Type B pancreatic cell (in vitro differentiated cells): ENCODE measurements around the gene PCDH10. TPM values are rescaled to one million over a fixed set of nuclear protein-coding genes. Genes with fewer than 3 reads are reported as not detected.

Source experiments
- DNase-seq: peaks from one replicate; pipeline ENCODE4 v3.0.0; 2021; ENCODE audit warnings: mixed read lengths; ENCODE audit not compliant: unreplicated experiment; ENCODE audit errors: extremely low spot score
- H3K27ac Mint-ChIP-seq: 2 replicates; pipeline ENCODE4 v1.8.0; 2021; ENCODE audit warnings: mild to moderate bottlenecking, mixed read lengths
- H3K27me3 Mint-ChIP-seq: 2 replicates; pipeline ENCODE4 v1.8.0; 2021; ENCODE audit warnings: mixed read lengths
- H3K36me3 Mint-ChIP-seq: 2 replicates; pipeline ENCODE4 v1.8.0; 2021; ENCODE audit warnings: mixed read lengths
- H3K4me1 Mint-ChIP-seq: one replicate; pipeline ENCODE4 v1.8.0; 2021; ENCODE audit warnings: mixed read lengths; ENCODE audit not compliant: unreplicated experiment
- H3K4me3 Mint-ChIP-seq: 2 replicates; pipeline ENCODE4 v1.8.0; 2021; ENCODE audit warnings: mild to moderate bottlenecking, mixed read lengths
- H3K9me3 Mint-ChIP-seq: 2 replicates; pipeline ENCODE4 v1.8.0; 2021; ENCODE audit warnings: mixed read lengths
- CTCF ChIP-seq: fragments of 200-600 bp; sonication (generic); conservative IDR thresholded peaks from 2 replicates; pipeline ENCODE4 v1.5.0; 2021; ENCODE audit warnings: antibody characterized with exemption, mild to moderate bottlenecking
- total RNA-seq: library from RNA; stranded (reverse); gene quantifications from 2 replicates; pipeline ENCODE4 v1.2.1, GENCODE V29; 2021; ENCODE audit warnings: low replicate concordance

PCDH10 gene
- total RNA-seq, 1 donor from 2014 or later: 61.9 TPM

- H3K4me3 Mint-ChIP-seq: no peak overlapping the region
- no peaks in the 10 kb centered on the region for H3K9me3 Mint-ChIP-seq
- no peak for TF ChIP-seq CTCF
- H3K4me1 Mint-ChIP-seq: peaks cover 18% of the 10 kb centered on the region
- DNase-seq: no peak
- H3K27ac Mint-ChIP-seq: no peak overlapping the region
- H3K36me3 Mint-ChIP-seq: no peaks in the 10 kb centered on the region
- H3K27me3 Mint-ChIP-seq: peaks cover 54% of the 10 kb centered on the region
Observed at GRCh38 chr4:133143775-133144430, 5.2 kb upstream of the PCDH10 start.

GRCh38 chr4:133145241-133145640 is 3.9 kb upstream of the PCDH10 start:
- Mint-ChIP-seq H3K4me3 (no peak overlapping the region), H3K27me3 (peaks cover 67% of the 10 kb centered on the region)

GRCh38 chr4:133145758-133146573 is 3.1 kb upstream of the PCDH10 start:
- Mint-ChIP-seq H3K4me1 (peaks cover 18% of the 10 kb centered on the region), H3K36me3 (no peaks in the 10 kb centered on the region), H3K9me3 (no peaks in the 10 kb centered on the region), H3K27ac (peak overlapping the region; percentile 5), H3K4me3 (peak overlapping the region; percentile 93), H3K27me3 (peaks cover 71% of the 10 kb centered on the region)
- no peak for TF ChIP-seq CTCF
- no peak for DNase-seq

More at GRCh38 chr4:133145241-133145640, 3.9 kb upstream of the PCDH10 start:
- DNase-seq: no peak
- no peaks in the 10 kb centered on the region for H3K36me3 Mint-ChIP-seq
- no peak for TF ChIP-seq CTCF
- H3K9me3 Mint-ChIP-seq: no peaks in the 10 kb centered on the region
- no peak overlapping the region for H3K27ac Mint-ChIP-seq
- H3K4me1 Mint-ChIP-seq: peaks cover 18% of the 10 kb centered on the region

- Mint-ChIP-seq H3K27me3 (peaks cover 78% of the 10 kb centered on the region), H3K4me3 (peak overlapping the region; percentile 93), H3K4me1 (peaks cover 18% of the 10 kb centered on the region), H3K27ac (peak overlapping the region; percentile 9), H3K36me3 (no peaks in the 10 kb centered on the region), H3K9me3 (no peaks in the 10 kb centered on the region)
- peak; percentile 76 for DNase-seq
- peak; percentile 97 for TF ChIP-seq CTCF
Observed at GRCh38 chr4:133146574-133147241, 2.4 kb upstream of the PCDH10 start.

GRCh38 chr4:133147286-133147821 is 1.7 kb upstream of the PCDH10 start:
- Mint-ChIP-seq H3K27me3 (peaks cover 81% of the 10 kb centered on the region), H3K4me1 (peaks cover 18% of the 10 kb centered on the region), H3K9me3 (no peaks in the 10 kb centered on the region), H3K36me3 (peaks cover 1% of the 10 kb centered on the region), H3K4me3 (peak overlapping the region; percentile 93), H3K27ac (peak overlapping the region; percentile 9)
- peak; percentile 63 for DNase-seq
- TF ChIP-seq CTCF: no peak
